K562 (cell line): ENCODE data around the gene ST6GAL1. TPM values are rescaled to one million over a fixed set of nuclear protein-coding genes. Genes with fewer than 3 reads are reported as not detected.

Experiments
- ATAC-seq: fragments of 200-7000 bp; cut with Tn5 transposase; 3 replicates; pipeline ENCODE4 v1.9.1; 2020; ENCODE audit warnings: moderate library complexity
- BruUV-seq: library from RNA; stranded (reverse); fragments of 400-500 nt; replicated peaks from 2 replicates; lab custom pipeline; 2021; lab: Mats Ljungman, UMichigan
- CTCF ChIA-PET: fragments of 300-600 bp; formaldehyde crosslinking; extraction: SDS; loops from one replicate; lab custom pipeline; 2021; ENCODE audit warnings: low intra/inter-chr PET ratio; lab: Yijun Ruan, JAX
- POLR2A ChIA-PET: fragments of 300-600, 350-650 bp; sonication (Branson Sonifier 250); formaldehyde crosslinking; extraction: SDS; loops from one replicate; lab custom pipeline; 2021; ENCODE audit warnings: antibody characterized with exemption, inconsistent platforms; lab: Yijun Ruan, JAX
- DNase-seq, 4 experiments: peaks; one replicate each; pipeline versions ENCODE4 v3.0.0 to v3.0.0-alpha.2; 2011 to 2018; ENCODE audit warnings: low spot score in 3 of 4, mixed read lengths in 3 of 4; ENCODE audit errors: extremely low read depth in 1 of 4
- FAIRE-seq: peaks from 2 replicates; lab custom pipeline; 2011; peaks lifted over from hg19 to GRCh38; lab: Jason Lieb, UNC
- H2AFZ ChIP-seq: 2 replicates; pipeline ENCODE4 v1.6.0; 2011; ENCODE audit warnings: low read depth, low read length, control low read depth, inconsistent platforms
- H3K27ac ChIP-seq: fragments of 200-600 bp; 3 replicates; pipeline ENCODE4 v1.8.0; 2011; ENCODE audit warnings: low read depth, mild to moderate bottlenecking, control low read depth, inconsistent platforms, low read length, moderate library complexity, mixed read lengths; ENCODE audit errors: extremely low read depth
- H3K27me3 ChIP-seq, 2 experiments: fragments of 300-600 bp in 1 of 2; 2 replicates in 1 of 2; 3 replicates in 1 of 2; pipeline versions ENCODE4 v1.6.0 to v1.8.0; 2011; ENCODE audit warnings: inconsistent platforms in 2 of 2, low read length in 2 of 2, mild to moderate bottlenecking in 1 of 2, mixed read lengths in 1 of 2, moderate library complexity in 1 of 2; ENCODE audit not compliant: control insufficient read depth in 2 of 2, insufficient read depth in 2 of 2
- H3K36me3 ChIP-seq: fragments of 300-600 bp; 3 replicates; pipeline ENCODE4 v1.8.0; 2011; ENCODE audit warnings: mild to moderate bottlenecking, low read length, inconsistent platforms; ENCODE audit not compliant: control insufficient read depth, insufficient read depth
- H3K4me1 ChIP-seq, 2 experiments: fragments of 200-600 bp in 1 of 2; replicated peaks in 1 of 2; 2 replicates in 1 of 2; 3 replicates in 1 of 2; pipeline versions ENCODE4 v1.5.1 to v1.8.0; 2011; ENCODE audit warnings: inconsistent platforms in 2 of 2, low read length in 2 of 2, mild to moderate bottlenecking in 1 of 2, mixed read lengths in 1 of 2, moderate library complexity in 1 of 2; ENCODE audit not compliant: control insufficient read depth in 2 of 2, insufficient read depth in 2 of 2
- H3K4me2 ChIP-seq: 2 replicates; pipeline ENCODE4 v1.6.1; 2011; ENCODE audit warnings: low read length, control low read depth, inconsistent platforms, mixed read lengths; ENCODE audit not compliant: insufficient read depth
- H3K4me3 ChIP-seq: fragments of 200-600 bp; sonication (generic), shearing (Covaris generic); 2 replicates; pipeline ENCODE4 v1.5.1; 2016; ENCODE audit warnings: control low read depth, inconsistent platforms
- H3K79me2 ChIP-seq: fragments of 200-600 bp; 3 replicates; pipeline ENCODE4 v1.8.0; 2011; ENCODE audit warnings: low read length, inconsistent platforms; ENCODE audit not compliant: control insufficient read depth, insufficient read depth
- H3K9ac ChIP-seq, 2 experiments: 2 replicates each; pipeline versions ENCODE4 v1.6.0 to v1.6.1; 2011; ENCODE audit warnings: low read depth in 2 of 2, low read length in 2 of 2, control low read depth in 1 of 2, inconsistent platforms in 1 of 2, mild to moderate bottlenecking in 1 of 2, mixed read lengths in 1 of 2; ENCODE audit not compliant: insufficient read depth in 1 of 2
- H3K9me1 ChIP-seq: one replicate; pipeline ENCODE4 v1.6.0; 2011; ENCODE audit warnings: inconsistent platforms, mild to moderate bottlenecking, low read length, moderate library complexity; ENCODE audit not compliant: control insufficient read depth, insufficient read depth
- H3K9me3 ChIP-seq: replicated peaks from 2 replicates; pipeline ENCODE4 v1.5.1; 2011; ENCODE audit warnings: low read depth, low read length, inconsistent platforms; ENCODE audit not compliant: control insufficient read depth, insufficient read depth
- H4K20me1 ChIP-seq: replicated peaks from 2 replicates; pipeline ENCODE4 v1.6.1; 2011; ENCODE audit warnings: low read length, inconsistent platforms, mixed read lengths; ENCODE audit not compliant: control insufficient read depth, insufficient read depth
- ARNT ChIP-seq, 2 experiments: fragments of 450-650 bp; IDR thresholded peaks; 2 replicates each; pipeline ENCODE4 v1.6.1; 2016; ENCODE audit warnings: mild to moderate bottlenecking in 1 of 2
- BCOR ChIP-seq: fragments of 450-650 bp; IDR thresholded peaks from 2 replicates; pipeline ENCODE4 v1.6.1; 2016
- CREM ChIP-seq: IDR thresholded peaks from 2 replicates; pipeline ENCODE4 v1.6.1; 2014; ENCODE audit warnings: antibody characterized with exemption, low read depth
- GATAD2A ChIP-seq: fragments of 450-650 bp; IDR thresholded peaks from 2 replicates; pipeline ENCODE4 v1.6.1; 2017
- POLR2B ChIP-seq: fragments of 450-650 bp; IDR thresholded peaks from 2 replicates; pipeline ENCODE4 v1.6.1; 2018; ENCODE audit warnings: low read depth; ENCODE audit not compliant: partially characterized antibody
- WGBS: fragments of 100-300 bp; shearing (Covaris generic); methylation state at CpG from one replicate; pipeline ENCODE4 v1.1.6; 2016; ENCODE audit warnings: low coverage, mixed read lengths; ENCODE audit not compliant: insufficient coverage; ENCODE audit errors: missing lambda C conversion rate; 5-methylcytosine and 5-hydroxymethylcytosine counted together
- in situ Hi-C: fragments of 300-500 bp; cut with MboI; formaldehyde crosslinking; loops from 4 replicates; pipeline ENCODE4 v1.15.0; 2018; ENCODE audit warnings: inconsistent platforms, mixed read lengths
- intact Hi-C: fragments of 100-400 bp; cut with micrococcal nuclease; formaldehyde crosslinking; loops from 2 replicates; pipeline ENCODE4 v1.14.2; 2022
- polyA plus RNA-seq, 8 experiments: library from polyadenylated mRNA; depleted of rRNA in 4 of 8; stranded (reverse) in 5 of 8; unstranded in 3 of 8; fragments of >200 nt; fragmentation: Nextera tagmentation in 2 of 8; fragmentation: Illumina TruSeq in 1 of 8; extraction: Ambion mirVana in 2 of 8; extraction: Trizol in 1 of 8; gene quantifications; 2 replicates each; pipeline versions ENCODE4 v1.2.1 to v1.2.3, GENCODE V29; 2011 to 2014; ENCODE audit warnings: inconsistent platforms in 1 of 8, missing spikeins in 1 of 8
- total RNA-seq, 7 experiments: library from RNA; depleted of rRNA in 6 of 7; stranded (reverse); fragments of >200 nt in 6 of 7; fragmentation: Illumina TruSeq in 2 of 7; extraction: Trizol in 2 of 7; gene quantifications; 2 replicates each; pipeline versions ENCODE4 v1.2.1 to v1.2.3, GENCODE V29; 2011 to 2021; ENCODE audit warnings: low replicate concordance in 1 of 7
- TF ChIP-seq, protein P1 (sequence below): sonication (generic); formaldehyde crosslinking; IDR thresholded peaks from 2 replicates; pipeline ENCODE4 v1.8.0; 2022; ENCODE audit warnings: mild to moderate bottlenecking, missing genetic modification reagents

ST6GAL1 gene
- total and polyA plus RNA-seq, 9 of the 15 experiments (the other 6 are each of a cell fraction or from before 2014, with no cell fraction given) = 31.9 to 145 (median 71.0) TPM

DNA sequence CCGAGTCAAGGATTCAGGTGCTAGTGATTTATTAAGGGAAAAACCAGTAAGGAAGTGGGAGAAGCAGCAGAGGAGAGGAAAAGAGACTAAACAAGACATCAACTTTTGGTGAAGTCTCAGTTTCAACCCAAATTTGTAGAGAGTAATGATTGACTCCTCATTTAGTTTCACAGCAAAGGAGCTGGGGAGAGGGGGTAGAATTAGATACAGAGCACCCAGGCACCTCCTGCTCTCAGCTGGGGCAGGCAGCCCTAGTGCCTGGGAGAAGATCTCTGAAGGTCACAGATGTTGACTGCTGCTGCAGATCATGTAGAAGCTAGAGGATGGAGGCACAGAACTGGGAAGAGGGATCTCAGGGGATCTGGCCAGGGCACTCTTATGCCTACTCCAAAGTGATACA, 179.8 kb downstream of the ST6GAL1 start:
- WGBS = 15% methylated on average over 1 of the region's 1 CpG
- no peak for FAIRE-seq
- DNase-seq = no peak
- H3K36me3 ChIP-seq = no peaks in the 10 kb centered on the region
- no peak overlapping the region for H2AFZ ChIP-seq
- CTCF ChIA-PET = no interaction called here
- no peak for TF ChIP-seq POLR2B
- TF ChIP-seq ARNT (IDR thresholded peaks at IDR 0.05) = no peak
- TF ChIP-seq GATAD2A = no peak
- TF ChIP-seq BCOR = no peak
- TF ChIP-seq, protein P1, sequence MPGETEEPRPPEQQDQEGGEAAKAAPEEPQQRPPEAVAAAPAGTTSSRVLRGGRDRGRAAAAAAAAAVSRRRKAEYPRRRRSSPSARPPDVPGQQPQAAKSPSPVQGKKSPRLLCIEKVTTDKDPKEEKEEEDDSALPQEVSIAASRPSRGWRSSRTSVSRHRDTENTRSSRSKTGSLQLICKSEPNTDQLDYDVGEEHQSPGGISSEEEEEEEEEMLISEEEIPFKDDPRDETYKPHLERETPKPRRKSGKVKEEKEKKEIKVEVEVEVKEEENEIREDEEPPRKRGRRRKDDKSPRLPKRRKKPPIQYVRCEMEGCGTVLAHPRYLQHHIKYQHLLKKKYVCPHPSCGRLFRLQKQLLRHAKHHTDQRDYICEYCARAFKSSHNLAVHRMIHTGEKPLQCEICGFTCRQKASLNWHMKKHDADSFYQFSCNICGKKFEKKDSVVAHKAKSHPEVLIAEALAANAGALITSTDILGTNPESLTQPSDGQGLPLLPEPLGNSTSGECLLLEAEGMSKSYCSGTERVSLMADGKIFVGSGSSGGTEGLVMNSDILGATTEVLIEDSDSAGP (CRISPR knock-in tag) = no peak
- no peak for TF ChIP-seq CREM
- H4K20me1 ChIP-seq = no peaks in the 10 kb centered on the region
- H3K27ac ChIP-seq = no peak overlapping the region
- in situ Hi-C loops (no loop called here), intact Hi-C loops (loop anchor here (10.0 kb wide), 2 partner anchors 185 to 605 kb away; partner anchors contain the start of gene MASP1)
- H3K27me3 ChIP-seq = no peaks in the 10 kb centered on the region
- POLR2A ChIA-PET = no interaction called here
- no peak overlapping the region for H3K9ac ChIP-seq
- no peaks in the 10 kb centered on the region for H3K79me2 ChIP-seq
- H3K4me2 ChIP-seq = no peak overlapping the region
- no peaks in the 10 kb centered on the region for H3K9me3 ChIP-seq
- H3K4me3 ChIP-seq = no peak overlapping the region
- no TSS peak for BruUV-seq
- ATAC-seq = no peak
- H3K9me1 ChIP-seq = no peaks in the 10 kb centered on the region
- H3K4me1 ChIP-seq = no peaks in the 10 kb centered on the region; a peak in 1 of 5 replicates
